ENCODE data around the gene SNU13. TPM values are rescaled to one million over a fixed set of nuclear protein-coding genes. Genes with fewer than 3 reads are reported as not detected.
"Not testable (repeated sequence)": the region's sequence is repeated elsewhere in the genome, so short reads cannot be mapped to it uniquely, and the experiment has no call there.

SNU13 gene
- total RNA-seq, 2 experiments from 2014 or later, result 185 to 200 TPM

- peak overlapping the region; percentile 98 for H3K27ac Mint-ChIP-seq
- peaks cover 25% of the 10 kb centered on the region for H3K4me1 Mint-ChIP-seq (ENCODE audit: low read depth)
- peak; percentile 89 for ATAC-seq
- H3K27me3 Mint-ChIP-seq (ENCODE audit: low read depth), result no peaks in the 10 kb centered on the region
- H3K36me3 Mint-ChIP-seq (ENCODE audit: low read depth), result peaks cover 32% of the 10 kb centered on the region
- POLR2A ChIA-PET, result interaction anchor here (1.1 kb wide), 1 partner anchor 16 kb away, joined by 3 read pairs; no protein-coding TSS in a partner anchor
- DNase-seq, result peak; percentile 89
- peak overlapping the region; percentile 97 for H3K4me3 Mint-ChIP-seq
- H3K9me3 Mint-ChIP-seq (ENCODE audit: insufficient read depth), result no peaks in the 10 kb centered on the region
- CTCF ChIA-PET, result interaction anchor here (4.6 kb wide), 1 partner anchor 16 kb away, joined by 30 read pairs; no protein-coding TSS in a partner anchor
These were observed 6.4 kb downstream of the SNU13 start for GRCh38 chr22:41682033-41682807.

DNA sequence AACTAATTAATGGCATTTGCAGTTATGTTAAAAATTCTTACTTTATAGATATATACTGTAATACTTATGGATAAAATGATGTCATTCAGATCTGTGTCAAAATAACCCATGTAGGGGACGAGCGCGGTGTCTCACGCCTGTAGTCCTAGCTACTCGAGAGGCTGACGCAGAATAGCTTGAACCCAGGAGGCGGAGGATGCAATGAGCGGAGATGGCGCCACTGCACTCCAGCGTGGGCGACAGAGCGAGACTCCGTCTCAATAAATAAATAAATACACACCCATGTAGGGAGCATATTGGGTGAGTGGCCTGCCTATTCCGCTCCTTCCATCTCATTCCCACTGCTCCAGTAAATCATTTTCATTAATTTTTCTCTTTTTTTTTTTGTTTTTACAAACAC, 7.1 kb downstream of the SNU13 start:
- H3K36me3 Mint-ChIP-seq (ENCODE audit: low read depth), result peaks cover 34% of the 10 kb centered on the region
- no peak for DNase-seq
- ATAC-seq, result peak; percentile 12
- H3K4me1 Mint-ChIP-seq (ENCODE audit: low read depth), result peaks cover 23% of the 10 kb centered on the region
- peak overlapping the region; percentile 97 for H3K4me3 Mint-ChIP-seq
- no peaks in the 10 kb centered on the region for H3K9me3 Mint-ChIP-seq (ENCODE audit: insufficient read depth)
- peak overlapping the region; percentile 82 for H3K27ac Mint-ChIP-seq
- H3K27me3 Mint-ChIP-seq (ENCODE audit: low read depth), result no peaks in the 10 kb centered on the region
- ChIA-PET POLR2A (interaction anchor here (1.1 kb wide), 1 partner anchor 15 kb away, joined by 3 read pairs; no protein-coding TSS in a partner anchor), CTCF (interaction anchor here (4.6 to 5.7 kb wide), 2 partner anchors 16 kb away, joined by 24 to 30 read pairs; no protein-coding TSS in a partner anchor)

- Mint-ChIP-seq H3K9me3 (ENCODE audit: insufficient read depth) (no peaks in the 10 kb centered on the region), H3K4me3 (no peak overlapping the region), H3K4me1 (ENCODE audit: low read depth) (peaks cover 5% of the 10 kb centered on the region), H3K27ac (no peak overlapping the region), H3K27me3 (ENCODE audit: low read depth) (no peaks in the 10 kb centered on the region), H3K36me3 (ENCODE audit: low read depth) (peaks cover 60% of the 10 kb centered on the region)
- POLR2A ChIA-PET, result no interaction called here
- ATAC-seq (no peak), DNase-seq (no peak)
- CTCF ChIA-PET, result interaction anchor here (3.0 to 5.7 kb wide), 2 partner anchors 9 to 21 kb away, joined by 24 to 26 read pairs; no protein-coding TSS in a partner anchor
These were observed 12.5 kb downstream of the SNU13 start for GRCh38 chr22:41676134-41676533.

DNA sequence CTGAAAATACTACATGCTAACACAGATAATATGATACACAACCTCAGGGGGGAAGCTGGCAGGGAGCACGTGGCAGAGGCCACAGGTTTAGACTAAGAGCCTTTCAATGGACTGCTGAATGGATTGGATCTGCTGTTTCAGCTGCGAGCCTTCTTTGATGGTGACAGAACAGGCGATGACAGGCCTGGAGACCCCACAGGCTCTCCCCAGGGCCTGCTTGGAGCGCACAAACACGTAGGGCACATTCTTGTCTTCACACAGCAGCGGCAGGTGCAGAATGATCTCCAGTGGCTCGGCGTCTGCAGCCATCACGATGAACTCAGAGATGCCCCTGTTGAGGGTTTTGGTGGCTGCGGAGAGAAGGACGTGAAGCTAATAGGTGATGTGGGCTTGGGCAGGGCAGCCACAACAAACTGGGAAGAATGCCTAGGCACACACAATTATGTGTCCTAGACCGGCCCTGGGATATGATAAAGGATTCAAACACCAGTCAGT, 13.8 kb downstream of the SNU13 start:
- H3K27ac Mint-ChIP-seq, result no peak overlapping the region
- H3K4me3 Mint-ChIP-seq, result no peak overlapping the region
- ChIA-PET POLR2A (interaction anchor here (1.7 kb wide), 1 partner anchor 14 kb away, joined by 7 read pairs; the partner anchor contains the start of gene SNU13), CTCF (interaction anchor here (3.0 kb wide), 1 partner anchor 7 kb away, joined by 26 read pairs; no protein-coding TSS in a partner anchor)
- no peaks in the 10 kb centered on the region for H3K27me3 Mint-ChIP-seq (ENCODE audit: low read depth)
- ATAC-seq (no peak), DNase-seq (no peak)
- H3K9me3 Mint-ChIP-seq (ENCODE audit: insufficient read depth), result no peaks in the 10 kb centered on the region
- H3K4me1 Mint-ChIP-seq (ENCODE audit: low read depth), result peaks cover 1% of the 10 kb centered on the region
- peaks cover 53% of the 10 kb centered on the region for H3K36me3 Mint-ChIP-seq (ENCODE audit: low read depth)

- ChIA-PET POLR2A (interaction anchor here (1.0 to 1.7 kb wide), 2 partner anchors 15 to 127 kb away, joined by 4 to 6 read pairs; partner anchors contain the start of gene CCDC134), CTCF (no interaction called here)
- H3K27ac Mint-ChIP-seq, result no peak overlapping the region
- H3K4me1 Mint-ChIP-seq (ENCODE audit: low read depth), result no peaks in the 10 kb centered on the region
- H3K36me3 Mint-ChIP-seq (ENCODE audit: low read depth), result peaks cover 45% of the 10 kb centered on the region
- H3K4me3 Mint-ChIP-seq, result no peak overlapping the region
- DNase-seq (no peak), ATAC-seq (no peak)
- H3K9me3 Mint-ChIP-seq (ENCODE audit: insufficient read depth), result no peaks in the 10 kb centered on the region
- H3K27me3 Mint-ChIP-seq (ENCODE audit: low read depth), result no peaks in the 10 kb centered on the region
These were observed 15.7 kb downstream of the SNU13 start for GRCh38 chr22:41672780-41673509.

- H3K27ac Mint-ChIP-seq; ATAC-seq; DNase-seq; POLR2A ChIA-PET; H3K27me3 Mint-ChIP-seq (ENCODE audit: low read depth); H3K4me1 Mint-ChIP-seq (ENCODE audit: low read depth); CTCF ChIA-PET; H3K9me3 Mint-ChIP-seq (ENCODE audit: insufficient read depth); H3K4me3 Mint-ChIP-seq: not testable (repeated sequence)
- peaks cover 43% of the 10 kb centered on the region for H3K36me3 Mint-ChIP-seq (ENCODE audit: low read depth)
These were observed 16.6 kb downstream of the SNU13 start for GRCh38 chr22:41672096-41672495.

DNA sequence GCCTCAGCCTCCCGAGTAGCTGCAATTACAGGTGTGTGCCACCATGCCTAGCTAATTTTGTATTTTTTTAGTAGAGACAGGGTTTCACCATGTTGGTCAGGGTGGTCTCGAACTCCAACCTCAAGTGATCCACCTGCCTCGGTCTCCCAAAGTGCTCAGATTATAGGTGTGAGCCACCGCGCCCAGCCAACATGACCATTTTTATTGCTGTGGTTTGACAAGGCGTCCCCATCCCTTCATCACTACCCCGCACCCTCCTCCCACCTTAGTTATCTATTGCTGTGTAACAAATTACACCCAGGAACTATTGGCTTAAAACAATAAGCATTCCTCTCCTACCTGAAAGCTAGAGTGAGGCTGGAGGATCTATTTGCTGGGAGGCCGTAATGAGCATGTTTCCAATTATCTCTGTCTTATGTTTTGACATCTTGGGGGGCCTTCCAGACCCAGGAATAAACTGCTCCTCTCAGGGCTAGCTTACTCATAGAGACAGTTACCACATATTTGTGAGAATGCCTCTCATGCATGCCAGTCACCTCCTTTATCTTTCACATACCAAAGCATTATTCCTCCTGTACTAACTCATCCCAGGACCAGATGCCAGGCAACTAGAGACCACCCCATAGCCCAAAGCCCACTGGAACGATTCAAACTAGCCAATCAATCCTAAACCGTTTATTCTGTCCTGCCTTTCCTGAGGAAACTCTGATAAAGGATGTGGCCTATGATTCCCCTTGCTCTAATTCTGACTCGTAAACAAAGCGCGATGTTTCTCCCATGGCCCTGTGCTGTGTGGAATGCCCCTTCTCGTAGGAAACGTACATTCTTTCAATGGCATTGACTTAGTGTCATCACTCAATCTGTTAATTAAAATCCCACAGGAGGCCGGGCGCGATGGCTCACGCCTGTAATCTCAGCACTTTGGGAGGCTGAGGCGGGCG, 19.4 kb downstream of the SNU13 start:
- POLR2A ChIA-PET, result no interaction called here
- no peak overlapping the region for H3K4me3 Mint-ChIP-seq
- peak overlapping the region; percentile 37 for H3K27ac Mint-ChIP-seq
- no peak for DNase-seq
- H3K9me3 Mint-ChIP-seq (ENCODE audit: insufficient read depth), result no peaks in the 10 kb centered on the region
- peaks cover 16% of the 10 kb centered on the region for H3K4me1 Mint-ChIP-seq (ENCODE audit: low read depth)
- H3K27me3 Mint-ChIP-seq (ENCODE audit: low read depth), result no peaks in the 10 kb centered on the region
- CTCF ChIA-PET, result no interaction called here
- peaks cover 39% of the 10 kb centered on the region for H3K36me3 Mint-ChIP-seq (ENCODE audit: low read depth)
- no peak for ATAC-seq

- H3K4me3 Mint-ChIP-seq, result no peak overlapping the region
- ATAC-seq (no peak), DNase-seq (no peak)
- peaks cover 16% of the 10 kb centered on the region for H3K4me1 Mint-ChIP-seq (ENCODE audit: low read depth)
- POLR2A ChIA-PET, result interaction anchor here (1.1 kb wide), 3 partner anchors 20 to 76 kb away, joined by 3 read pairs; no protein-coding TSS in a partner anchor
- peaks cover 54% of the 10 kb centered on the region for H3K36me3 Mint-ChIP-seq (ENCODE audit: low read depth)
- H3K27ac Mint-ChIP-seq, result peak overlapping the region; percentile 36
- H3K9me3 Mint-ChIP-seq (ENCODE audit: insufficient read depth), result no peaks in the 10 kb centered on the region
- CTCF ChIA-PET, result interaction anchor here (0.7 to 3.0 kb wide), 2 partner anchors 15 to 276 kb away, joined by 3 to 30 read pairs; no protein-coding TSS in a partner anchor
- no peaks in the 10 kb centered on the region for H3K27me3 Mint-ChIP-seq (ENCODE audit: low read depth)
These were observed 23.7 kb downstream of the SNU13 start for GRCh38 chr22:41664951-41665350.

DNA sequence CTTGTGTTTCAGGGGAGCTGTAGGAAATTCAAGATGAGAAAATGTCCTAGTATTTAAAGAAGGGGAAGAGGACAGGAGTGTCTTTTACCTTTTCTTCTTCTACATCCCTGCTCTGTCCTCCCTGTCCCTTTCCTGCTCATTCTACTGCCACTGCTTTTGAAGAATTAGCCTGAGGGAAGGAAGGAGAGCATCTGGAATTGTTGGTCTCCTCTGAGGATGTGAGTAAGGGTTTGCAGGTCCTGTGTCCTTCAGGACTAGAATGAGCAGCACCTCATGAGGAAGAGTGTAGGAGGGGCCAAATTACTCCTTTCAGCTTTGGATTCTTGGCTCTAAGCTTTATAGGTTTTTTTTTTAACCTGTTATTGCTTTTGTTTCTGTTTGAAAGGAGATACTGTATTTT, 24.2 kb downstream of the SNU13 start:
- Mint-ChIP-seq H3K36me3 (ENCODE audit: low read depth) (peaks cover 56% of the 10 kb centered on the region), H3K27ac (peak overlapping the region; percentile 36)
- CTCF ChIA-PET, result interaction anchor here (3.0 kb wide), 1 partner anchor 16 kb away, joined by 30 read pairs; no protein-coding TSS in a partner anchor

GRCh38 chr22:41663594-41663993, 25.1 kb downstream of the SNU13 start:
- H3K27me3 Mint-ChIP-seq (ENCODE audit: low read depth); POLR2A ChIA-PET; H3K9me3 Mint-ChIP-seq (ENCODE audit: insufficient read depth); DNase-seq; ATAC-seq; H3K4me3 Mint-ChIP-seq: not testable (repeated sequence)
- CTCF ChIA-PET, result interaction anchor here (0.7 to 1.1 kb wide), 2 partner anchors 25 to 277 kb away, joined by 3 to 4 read pairs; partner anchors contain the start of gene SNU13
- peaks cover 56% of the 10 kb centered on the region for H3K36me3 Mint-ChIP-seq (ENCODE audit: low read depth)
- peak overlapping the region; percentile 40 for H3K27ac Mint-ChIP-seq
- peaks cover 16% of the 10 kb centered on the region for H3K4me1 Mint-ChIP-seq (ENCODE audit: low read depth)

More for the DNA sequence above, 24.2 kb downstream of the SNU13 start:
- ATAC-seq, result no peak
- no peak overlapping the region for H3K4me3 Mint-ChIP-seq
- no peak for DNase-seq
- POLR2A ChIA-PET, result interaction anchor here (1.1 kb wide), 3 partner anchors 20 to 76 kb away, joined by 3 read pairs; no protein-coding TSS in a partner anchor
- no peaks in the 10 kb centered on the region for H3K27me3 Mint-ChIP-seq (ENCODE audit: low read depth)
- peaks cover 16% of the 10 kb centered on the region for H3K4me1 Mint-ChIP-seq (ENCODE audit: low read depth)
- no peaks in the 10 kb centered on the region for H3K9me3 Mint-ChIP-seq (ENCODE audit: insufficient read depth)

Measured in activated CD8-positive, alpha-beta T cell treated with anti-CD3 and anti-CD28 coated beads, Interleukin-2, amount 10 ng/mL, durations not matched to agents 7 days and 5 days (primary cell).